ENCODE data around the gene VAV3. TPM values are rescaled to one million over a fixed set of nuclear protein-coding genes. Genes with fewer than 3 reads are reported as not detected.
"Not testable (repeated sequence)": the region's sequence is repeated elsewhere in the genome, so short reads cannot be mapped to it uniquely, and the experiment has no call there.

Gene VAV3
- total RNA-seq, 1 experiment from 2014 or later, result not detected

DNA sequence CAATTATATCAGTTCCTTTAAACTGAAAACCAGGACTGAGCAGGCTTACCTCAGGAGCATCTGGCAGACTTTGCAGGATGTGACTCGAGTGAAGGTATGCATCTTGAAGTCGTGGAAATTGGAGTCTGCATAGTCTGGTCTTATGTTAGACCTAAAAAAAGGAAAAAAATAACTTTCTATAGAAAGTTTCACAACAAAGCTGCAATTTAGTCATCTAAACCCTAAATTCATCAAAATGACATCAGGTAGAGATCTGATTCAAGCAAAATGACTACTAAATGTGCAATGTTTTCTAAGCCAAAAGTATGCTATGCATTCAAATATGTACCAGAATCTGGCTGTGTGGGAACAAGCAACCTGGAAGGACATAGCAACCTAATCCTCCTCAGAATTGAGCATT is 260.1 kb downstream of the VAV3 start:
- Histone ChIP-seq H4K20me1 (ENCODE audit: insufficient read depth) (no peaks in the 10 kb centered on the region), H3K9ac (ENCODE audit: low read length) (no peak overlapping the region), H3K27ac (ENCODE audit: low read depth, low read length) (no peak overlapping the region), H3K9me3 (ENCODE audit: control insufficient read depth in 1 of 2, insufficient read depth in 1 of 2, low read depth in 1 of 2, low read length in 2 of 2) (0 out of 4 replicates have a peak, but pooled peaks cover 0 to 6% of the 10 kb centered on the region in 2 experiments), H3K9me2 (ENCODE audit: insufficient read depth) (no peaks in the 10 kb centered on the region), H3K4me3 (replicated peaks in 1 of 2; ENCODE audit: low read depth in 1 of 2, low read length in 2 of 2) (no peak overlapping the region), H3K4me2 (ENCODE audit: low read length) (no peak overlapping the region), H2AFZ (ENCODE audit: low read depth, low read length, poor library complexity, severe bottlenecking) (no peak overlapping the region), H3K36me3 (ENCODE audit: control insufficient read depth in 1 of 2, insufficient read depth in 2 of 2, low read length in 2 of 2) (no peaks in the 10 kb centered on the region), H3K27me3 (ENCODE audit: insufficient read depth, low read length) (no peaks in the 10 kb centered on the region), H3K79me2 (ENCODE audit: insufficient read depth, low read length) (no peaks in the 10 kb centered on the region), H3K4me1 (ENCODE audit: control insufficient read depth in 1 of 2, insufficient read depth in 2 of 2, low read length in 2 of 2) (no peaks in the 10 kb centered on the region)
- ChIA-PET POLR2A (no interaction called here), RAD21 (ENCODE audit: low non-redundant PET in 1 of 2, low total read pairs in 2 of 2, uncharacterized antibody in 2 of 2, unreplicated experiment in 2 of 2) (no interaction called here), CTCF (no interaction called here)
- no TSS peak for BruUV-seq (replicated peaks)
- intact Hi-C loops (cut with micrococcal nuclease), result no loop called here
- DNase-seq (ENCODE audit: low read depth, low spot score), result no peak
- TF ChIP-seq FOSL1 (IDR thresholded peaks at IDR 0.05; ENCODE audit: low read depth), result no peak
- TF ChIP-seq TCF7L2 (IDR thresholded peaks at IDR 0.05; ENCODE audit: borderline replicate concordance, extremely low read depth, insufficient read depth, insufficient read length), result no peak
- no peak for TF ChIP-seq RAD21 (IDR thresholded peaks at IDR 0.05; ENCODE audit: low read depth)
- no peak for TF ChIP-seq SP1 (IDR thresholded peaks at IDR 0.05; ENCODE audit: low read depth)
- TF ChIP-seq, protein P1, sequence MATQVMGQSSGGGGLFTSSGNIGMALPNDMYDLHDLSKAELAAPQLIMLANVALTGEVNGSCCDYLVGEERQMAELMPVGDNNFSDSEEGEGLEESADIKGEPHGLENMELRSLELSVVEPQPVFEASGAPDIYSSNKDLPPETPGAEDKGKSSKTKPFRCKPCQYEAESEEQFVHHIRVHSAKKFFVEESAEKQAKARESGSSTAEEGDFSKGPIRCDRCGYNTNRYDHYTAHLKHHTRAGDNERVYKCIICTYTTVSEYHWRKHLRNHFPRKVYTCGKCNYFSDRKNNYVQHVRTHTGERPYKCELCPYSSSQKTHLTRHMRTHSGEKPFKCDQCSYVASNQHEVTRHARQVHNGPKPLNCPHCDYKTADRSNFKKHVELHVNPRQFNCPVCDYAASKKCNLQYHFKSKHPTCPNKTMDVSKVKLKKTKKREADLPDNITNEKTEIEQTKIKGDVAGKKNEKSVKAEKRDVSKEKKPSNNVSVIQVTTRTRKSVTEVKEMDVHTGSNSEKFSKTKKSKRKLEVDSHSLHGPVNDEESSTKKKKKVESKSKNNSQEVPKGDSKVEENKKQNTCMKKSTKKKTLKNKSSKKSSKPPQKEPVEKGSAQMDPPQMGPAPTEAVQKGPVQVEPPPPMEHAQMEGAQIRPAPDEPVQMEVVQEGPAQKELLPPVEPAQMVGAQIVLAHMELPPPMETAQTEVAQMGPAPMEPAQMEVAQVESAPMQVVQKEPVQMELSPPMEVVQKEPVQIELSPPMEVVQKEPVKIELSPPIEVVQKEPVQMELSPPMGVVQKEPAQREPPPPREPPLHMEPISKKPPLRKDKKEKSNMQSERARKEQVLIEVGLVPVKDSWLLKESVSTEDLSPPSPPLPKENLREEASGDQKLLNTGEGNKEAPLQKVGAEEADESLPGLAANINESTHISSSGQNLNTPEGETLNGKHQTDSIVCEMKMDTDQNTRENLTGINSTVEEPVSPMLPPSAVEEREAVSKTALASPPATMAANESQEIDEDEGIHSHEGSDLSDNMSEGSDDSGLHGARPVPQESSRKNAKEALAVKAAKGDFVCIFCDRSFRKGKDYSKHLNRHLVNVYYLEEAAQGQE (IDR thresholded peaks at IDR 0.05; ENCODE audit: low read depth), result no peak
- TF ChIP-seq ZFX (IDR thresholded peaks at IDR 0.05), result no peak
- ATAC-seq, result no peak

DNA sequence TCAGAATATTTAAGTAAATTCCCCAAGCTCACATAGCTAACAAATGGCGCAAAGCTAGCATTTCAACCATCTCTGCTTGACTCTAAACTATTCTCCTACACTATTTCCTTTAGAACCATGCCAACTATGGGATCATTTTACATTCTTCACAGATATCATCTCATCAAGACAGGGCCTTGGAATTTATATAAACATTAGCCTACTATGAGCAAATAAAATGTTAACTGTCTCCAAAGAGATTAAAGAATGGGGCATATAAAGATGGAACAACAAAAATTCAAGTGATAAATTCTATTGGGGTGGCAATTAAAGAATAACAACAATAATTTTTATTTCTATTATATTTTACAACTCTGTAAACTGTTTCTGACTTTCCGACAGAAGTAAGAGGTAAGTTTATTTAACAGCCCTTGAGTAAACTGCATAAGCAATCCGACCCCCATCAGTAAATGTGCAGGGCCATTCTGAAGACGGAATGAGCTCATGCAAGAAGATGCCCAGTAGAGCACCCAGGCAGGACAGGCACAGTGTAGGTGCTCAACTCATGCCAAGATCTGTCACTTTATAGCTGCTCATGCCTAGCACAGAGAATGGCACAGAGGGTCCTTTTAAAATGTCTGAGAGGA is 261.9 kb downstream of the VAV3 start:
- no peak overlapping the region for H3K9ac ChIP-seq (ENCODE audit: low read length)
- ATAC-seq (no peak), DNase-seq (ENCODE audit: low read depth, low spot score) (no peak)
- H2AFZ ChIP-seq (ENCODE audit: low read depth, low read length, poor library complexity, severe bottlenecking), result no peak overlapping the region
- CTCF ChIA-PET, result no interaction called here
- no peak overlapping the region for H3K4me2 ChIP-seq (ENCODE audit: low read length)
- RAD21 ChIA-PET (ENCODE audit: low non-redundant PET in 1 of 2, low total read pairs in 2 of 2, uncharacterized antibody in 2 of 2, unreplicated experiment in 2 of 2), result no interaction called here
- no peaks in the 10 kb centered on the region for H3K79me2 ChIP-seq (ENCODE audit: insufficient read depth, low read length)
- H3K27me3 ChIP-seq (ENCODE audit: insufficient read depth, low read length), result no peaks in the 10 kb centered on the region
- H4K20me1 ChIP-seq (ENCODE audit: insufficient read depth), result no peaks in the 10 kb centered on the region
- no peak overlapping the region for H3K4me3 ChIP-seq (replicated peaks in 1 of 2; ENCODE audit: low read depth in 1 of 2, low read length in 2 of 2)
- no peaks in the 10 kb centered on the region for H3K36me3 ChIP-seq (ENCODE audit: control insufficient read depth in 1 of 2, insufficient read depth in 2 of 2, low read length in 2 of 2)
- intact Hi-C loops (cut with micrococcal nuclease), result no loop called here
- H3K9me2 ChIP-seq (ENCODE audit: insufficient read depth), result no peaks in the 10 kb centered on the region
- BruUV-seq (replicated peaks), result no TSS peak
- H3K27ac ChIP-seq (ENCODE audit: low read depth, low read length), result no peak overlapping the region
- TF ChIP-seq CBX3 (IDR thresholded peaks at IDR 0.05; ENCODE audit: low read depth), result no peak
- TF ChIP-seq, protein P2, sequence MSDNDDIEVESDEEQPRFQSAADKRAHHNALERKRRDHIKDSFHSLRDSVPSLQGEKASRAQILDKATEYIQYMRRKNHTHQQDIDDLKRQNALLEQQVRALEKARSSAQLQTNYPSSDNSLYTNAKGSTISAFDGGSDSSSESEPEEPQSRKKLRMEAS (IDR thresholded peaks at IDR 0.05), result no peak
- TF ChIP-seq YY1 (IDR thresholded peaks at IDR 0.05; ENCODE audit: extremely low read depth, insufficient replicate concordance, low read depth, low read length), result no peak
- no peak for TF ChIP-seq ELF1 (IDR thresholded peaks at IDR 0.05; ENCODE audit: borderline replicate concordance, low read depth)
- TF ChIP-seq SRF (IDR thresholded peaks at IDR 0.05; ENCODE audit: low read depth), result no peak
- no peak for TF ChIP-seq EGR1 (IDR thresholded peaks at IDR 0.05; ENCODE audit: low read depth)
- H3K4me1 ChIP-seq (ENCODE audit: control insufficient read depth in 1 of 2, insufficient read depth in 2 of 2, low read length in 2 of 2), result no peaks in the 10 kb centered on the region
- POLR2A ChIA-PET, result no interaction called here
- 0 out of 4 replicates have a peak, but pooled peaks cover 0 to 9% of the 10 kb centered on the region in 2 experiments for H3K9me3 ChIP-seq (ENCODE audit: control insufficient read depth in 1 of 2, insufficient read depth in 1 of 2, low read depth in 1 of 2, low read length in 2 of 2)

DNA sequence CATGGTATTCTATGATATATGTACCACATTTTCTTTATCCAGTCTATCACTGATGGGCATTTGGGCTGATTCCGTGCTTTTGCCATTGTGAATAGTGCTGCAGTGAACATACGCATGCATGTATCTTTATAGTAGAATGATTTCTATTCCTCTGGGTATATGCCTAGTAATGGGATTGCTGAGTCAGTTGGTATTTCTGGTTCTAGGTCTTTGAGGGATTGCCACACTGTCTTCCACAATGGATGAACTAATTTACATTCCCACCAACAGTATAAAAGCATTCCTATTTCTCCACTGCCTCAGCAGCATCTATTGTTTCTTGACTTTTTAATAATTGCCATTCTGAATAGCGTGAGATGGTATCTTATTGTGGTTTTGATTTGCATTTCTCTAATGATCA is 264.3 kb downstream of the VAV3 start:
- H3K9me2 ChIP-seq (ENCODE audit: insufficient read depth); H3K27me3 ChIP-seq (ENCODE audit: insufficient read depth, low read length); H3K9ac ChIP-seq (ENCODE audit: low read length); H2AFZ ChIP-seq (ENCODE audit: low read depth, low read length, poor library complexity, severe bottlenecking); DNase-seq (ENCODE audit: low read depth, low spot score); ATAC-seq; H3K9me3 ChIP-seq (ENCODE audit: control insufficient read depth in 1 of 2, insufficient read depth in 1 of 2, low read depth in 1 of 2, low read length in 2 of 2); H3K4me2 ChIP-seq (ENCODE audit: low read length); H3K27ac ChIP-seq (ENCODE audit: low read depth, low read length); H3K4me1 ChIP-seq (ENCODE audit: control insufficient read depth in 1 of 2, insufficient read depth in 2 of 2, low read length in 2 of 2); intact Hi-C loops (cut with micrococcal nuclease); CTCF ChIA-PET; BruUV-seq (replicated peaks); POLR2A ChIA-PET; H3K36me3 ChIP-seq (ENCODE audit: control insufficient read depth in 1 of 2, insufficient read depth in 2 of 2, low read length in 2 of 2); H3K4me3 ChIP-seq (replicated peaks in 1 of 2; ENCODE audit: low read depth in 1 of 2, low read length in 2 of 2); H4K20me1 ChIP-seq (ENCODE audit: insufficient read depth); H3K79me2 ChIP-seq (ENCODE audit: insufficient read depth, low read length); RAD21 ChIA-PET (ENCODE audit: low non-redundant PET in 1 of 2, low total read pairs in 2 of 2, uncharacterized antibody in 2 of 2, unreplicated experiment in 2 of 2): not testable (repeated sequence)
